ENCODE measurements around the gene TBC1D14. TPM values are rescaled to one million over a fixed set of nuclear protein-coding genes. Genes with fewer than 3 reads are reported as not detected.

Gene TBC1D14
- total RNA-seq, 4 donors from 2014 or later, result 39.0 to 48.4 (median 43.7) TPM

- TF ChIP-seq CTCF (IDR thresholded peaks at IDR 0.05; ENCODE audit: low read depth), result no peak
Observed at GRCh38 chr4:7049295-7049694, 139.7 kb downstream of the TBC1D14 start.

GRCh38 chr4:7049739-7050138 is 140.1 kb downstream of the TBC1D14 start:
- TF ChIP-seq CTCF (IDR thresholded peaks at IDR 0.05; ENCODE audit: low read depth), result no peak

GRCh38 chr4:7050481-7051143 is 141.0 kb downstream of the TBC1D14 start:
- no peak for TF ChIP-seq CTCF (IDR thresholded peaks at IDR 0.05; ENCODE audit: low read depth)

- TF ChIP-seq CTCF (IDR thresholded peaks at IDR 0.05; ENCODE audit: low read depth), result no peak
Observed at GRCh38 chr4:7051144-7051495, 141.5 kb downstream of the TBC1D14 start.

GRCh38 chr4:7051905-7052304 is 142.3 kb downstream of the TBC1D14 start:
- no peak for TF ChIP-seq CTCF (IDR thresholded peaks at IDR 0.05; ENCODE audit: low read depth)

GRCh38 chr4:7052313-7052712 is 142.7 kb downstream of the TBC1D14 start:
- no peak for TF ChIP-seq CTCF (IDR thresholded peaks at IDR 0.05; ENCODE audit: low read depth)

- no peak for TF ChIP-seq CTCF (IDR thresholded peaks at IDR 0.05; ENCODE audit: low read depth)
Observed at GRCh38 chr4:7052923-7053715, 143.5 kb downstream of the TBC1D14 start.

Data from subcutaneous adipose tissue (tissue), 4 donors.